Tibial nerve (tissue), 3 donors: ENCODE results near the gene PDCD10.

Experiments
- POLR2A ChIP-seq, 2 donors: fragments of 450-650 bp; IDR thresholded peaks; one replicate each; pipeline ENCODE4 v1.6.1; 2017; ENCODE audit warnings: antibody characterized with exemption in 2 of 2, mild to moderate bottlenecking in 2 of 2, moderate library complexity in 2 of 2
- TF ChIP-seq, protein P1 (sequence below), 5 experiments: fragments of 200-600 bp in 3 of 5; fragments of 450-650 bp in 2 of 5; sonication (generic) in 3 of 5; IDR thresholded peaks; one replicate each; pipeline ENCODE4 v1.5.1; 2016 to 2019; ENCODE audit warnings: antibody characterized with exemption in 5 of 5, mild to moderate bottlenecking in 3 of 5, moderate library complexity in 2 of 5

DNA sequence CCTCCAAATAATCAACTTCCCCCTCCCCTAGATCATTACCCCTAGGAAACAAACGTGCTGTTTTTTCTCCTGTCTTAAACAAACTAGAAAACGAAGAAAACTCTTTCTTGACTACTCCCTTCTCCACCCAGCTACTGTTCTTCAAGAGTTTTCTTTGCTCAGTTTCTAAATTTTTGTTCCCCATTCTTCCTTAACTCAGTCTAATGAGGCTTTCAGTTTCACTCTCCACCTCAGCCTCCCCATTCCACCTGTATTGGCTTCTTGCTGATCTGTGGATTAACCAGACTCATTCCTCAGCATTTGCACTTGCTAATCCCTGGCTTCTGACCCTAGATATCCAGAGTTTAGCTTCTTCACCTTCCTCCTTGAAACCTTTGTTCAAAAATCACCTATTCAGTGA, 27.6 kb upstream of the PDCD10 start:
- TF ChIP-seq, protein P1, sequence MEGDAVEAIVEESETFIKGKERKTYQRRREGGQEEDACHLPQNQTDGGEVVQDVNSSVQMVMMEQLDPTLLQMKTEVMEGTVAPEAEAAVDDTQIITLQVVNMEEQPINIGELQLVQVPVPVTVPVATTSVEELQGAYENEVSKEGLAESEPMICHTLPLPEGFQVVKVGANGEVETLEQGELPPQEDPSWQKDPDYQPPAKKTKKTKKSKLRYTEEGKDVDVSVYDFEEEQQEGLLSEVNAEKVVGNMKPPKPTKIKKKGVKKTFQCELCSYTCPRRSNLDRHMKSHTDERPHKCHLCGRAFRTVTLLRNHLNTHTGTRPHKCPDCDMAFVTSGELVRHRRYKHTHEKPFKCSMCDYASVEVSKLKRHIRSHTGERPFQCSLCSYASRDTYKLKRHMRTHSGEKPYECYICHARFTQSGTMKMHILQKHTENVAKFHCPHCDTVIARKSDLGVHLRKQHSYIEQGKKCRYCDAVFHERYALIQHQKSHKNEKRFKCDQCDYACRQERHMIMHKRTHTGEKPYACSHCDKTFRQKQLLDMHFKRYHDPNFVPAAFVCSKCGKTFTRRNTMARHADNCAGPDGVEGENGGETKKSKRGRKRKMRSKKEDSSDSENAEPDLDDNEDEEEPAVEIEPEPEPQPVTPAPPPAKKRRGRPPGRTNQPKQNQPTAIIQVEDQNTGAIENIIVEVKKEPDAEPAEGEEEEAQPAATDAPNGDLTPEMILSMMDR (IDR thresholded peaks at IDR 0.05): no peak
- no peak for TF ChIP-seq POLR2A (IDR thresholded peaks at IDR 0.05)
